RWPE2 (cell line): ENCODE measurements around the gene MRPS16.
A peak's percentile ranks its signal among the peaks of the same experiment; 100 is the strongest.

Experiments
- ATAC-seq: fragments of 200-7000 bp; cut with Tn5 transposase; 3 replicates; pipeline ENCODE4 v1.9.1; 2021; ENCODE audit warnings: low read depth
- DNase-seq: peaks from one replicate; pipeline ENCODE4 v3.0.0-alpha.2; 2020; ENCODE audit warnings: low spot score
- H3K27ac ChIP-seq: fragments of 450-650 bp; 2 replicates; pipeline ENCODE4 v1.5.1; 2017; ENCODE audit warnings: mild to moderate bottlenecking; ENCODE audit not compliant: poor library complexity, severe bottlenecking
- H3K27me3 ChIP-seq: fragments of 250-450 bp; sonication (Bioruptor Pico); 2 replicates; pipeline ENCODE4 v1.5.1; 2021; ENCODE audit warnings: mild to moderate bottlenecking, moderate library complexity; ENCODE audit not compliant: insufficient read depth, poor library complexity, severe bottlenecking
- H3K36me3 ChIP-seq: fragments of 250-450 bp; sonication (Bioruptor Pico); 2 replicates; pipeline ENCODE4 v1.5.1; 2020; ENCODE audit warnings: low read depth, mild to moderate bottlenecking, moderate library complexity
- H3K4me1 ChIP-seq: fragments of 250-450 bp; sonication (Bioruptor Pico); 2 replicates; pipeline ENCODE4 v1.5.1; 2021; ENCODE audit warnings: mild to moderate bottlenecking, moderate library complexity; ENCODE audit not compliant: insufficient read depth, poor library complexity, severe bottlenecking
- H3K4me3 ChIP-seq: fragments of 250-450 bp; sonication (Bioruptor Pico); 2 replicates; pipeline ENCODE4 v1.5.1; 2021; ENCODE audit warnings: mild to moderate bottlenecking, moderate library complexity; ENCODE audit not compliant: severe bottlenecking
- H3K9me3 ChIP-seq: fragments of 250-450 bp; sonication (Bioruptor Pico); 2 replicates; pipeline ENCODE4 v1.5.1; 2021; ENCODE audit warnings: mild to moderate bottlenecking, moderate library complexity; ENCODE audit not compliant: severe bottlenecking
- TF ChIP-seq, protein P1 (sequence below): fragments of 450-650 bp; IDR thresholded peaks from one replicate; pipeline ENCODE4 v1.5.1; 2017; ENCODE audit warnings: mild to moderate bottlenecking, moderate library complexity; ENCODE audit not compliant: poor library complexity, severe bottlenecking

Gene MRPS16

DNA sequence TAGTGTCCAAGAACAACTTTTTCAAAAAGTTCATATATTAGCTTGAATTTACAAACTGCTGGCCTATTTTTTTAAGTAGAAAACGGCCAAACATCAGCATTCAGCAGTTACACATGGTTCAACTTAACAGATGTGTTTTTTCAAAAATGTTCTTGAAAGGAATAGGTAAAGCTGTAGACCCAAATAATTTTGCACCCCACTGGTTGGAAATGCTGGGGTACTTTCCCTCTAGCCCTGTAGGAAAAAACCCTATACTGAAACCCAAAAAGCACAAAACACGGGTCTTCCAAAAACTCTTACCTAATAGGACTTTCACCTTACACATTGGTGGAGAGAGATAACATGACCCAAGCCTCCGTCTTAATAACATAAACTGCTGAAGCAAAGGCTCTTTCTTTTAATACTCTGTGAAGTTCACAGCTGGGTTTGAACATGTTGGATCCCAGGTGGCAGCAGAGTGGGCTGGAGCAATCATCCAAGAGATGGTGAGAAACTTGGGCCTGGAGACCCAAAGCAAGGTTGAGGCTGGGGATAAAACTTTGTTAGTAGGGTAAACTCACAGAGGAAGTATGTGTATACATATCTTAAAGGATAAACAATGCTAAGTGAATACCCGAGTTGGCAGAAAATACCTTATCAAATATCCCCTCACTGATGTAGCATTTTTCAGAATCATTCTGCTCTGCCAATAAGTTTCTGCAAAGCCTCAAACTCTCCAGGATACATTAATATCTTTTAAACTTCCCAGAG, 4.8 kb downstream of the MRPS16 start:
- peaks cover 79% of the 10 kb centered on the region for H3K36me3 ChIP-seq
- peaks cover 13% of the 10 kb centered on the region for H3K4me1 ChIP-seq
- TF ChIP-seq, protein P1, sequence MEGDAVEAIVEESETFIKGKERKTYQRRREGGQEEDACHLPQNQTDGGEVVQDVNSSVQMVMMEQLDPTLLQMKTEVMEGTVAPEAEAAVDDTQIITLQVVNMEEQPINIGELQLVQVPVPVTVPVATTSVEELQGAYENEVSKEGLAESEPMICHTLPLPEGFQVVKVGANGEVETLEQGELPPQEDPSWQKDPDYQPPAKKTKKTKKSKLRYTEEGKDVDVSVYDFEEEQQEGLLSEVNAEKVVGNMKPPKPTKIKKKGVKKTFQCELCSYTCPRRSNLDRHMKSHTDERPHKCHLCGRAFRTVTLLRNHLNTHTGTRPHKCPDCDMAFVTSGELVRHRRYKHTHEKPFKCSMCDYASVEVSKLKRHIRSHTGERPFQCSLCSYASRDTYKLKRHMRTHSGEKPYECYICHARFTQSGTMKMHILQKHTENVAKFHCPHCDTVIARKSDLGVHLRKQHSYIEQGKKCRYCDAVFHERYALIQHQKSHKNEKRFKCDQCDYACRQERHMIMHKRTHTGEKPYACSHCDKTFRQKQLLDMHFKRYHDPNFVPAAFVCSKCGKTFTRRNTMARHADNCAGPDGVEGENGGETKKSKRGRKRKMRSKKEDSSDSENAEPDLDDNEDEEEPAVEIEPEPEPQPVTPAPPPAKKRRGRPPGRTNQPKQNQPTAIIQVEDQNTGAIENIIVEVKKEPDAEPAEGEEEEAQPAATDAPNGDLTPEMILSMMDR: no peak
- H3K27me3 ChIP-seq: no peaks in the 10 kb centered on the region
- H3K4me3 ChIP-seq: peak overlapping the region; percentile 63
- no peaks in the 10 kb centered on the region for H3K9me3 ChIP-seq
- DNase-seq: no peak
- H3K27ac ChIP-seq: peak overlapping the region; percentile 80
- ATAC-seq: no peak

DNA sequence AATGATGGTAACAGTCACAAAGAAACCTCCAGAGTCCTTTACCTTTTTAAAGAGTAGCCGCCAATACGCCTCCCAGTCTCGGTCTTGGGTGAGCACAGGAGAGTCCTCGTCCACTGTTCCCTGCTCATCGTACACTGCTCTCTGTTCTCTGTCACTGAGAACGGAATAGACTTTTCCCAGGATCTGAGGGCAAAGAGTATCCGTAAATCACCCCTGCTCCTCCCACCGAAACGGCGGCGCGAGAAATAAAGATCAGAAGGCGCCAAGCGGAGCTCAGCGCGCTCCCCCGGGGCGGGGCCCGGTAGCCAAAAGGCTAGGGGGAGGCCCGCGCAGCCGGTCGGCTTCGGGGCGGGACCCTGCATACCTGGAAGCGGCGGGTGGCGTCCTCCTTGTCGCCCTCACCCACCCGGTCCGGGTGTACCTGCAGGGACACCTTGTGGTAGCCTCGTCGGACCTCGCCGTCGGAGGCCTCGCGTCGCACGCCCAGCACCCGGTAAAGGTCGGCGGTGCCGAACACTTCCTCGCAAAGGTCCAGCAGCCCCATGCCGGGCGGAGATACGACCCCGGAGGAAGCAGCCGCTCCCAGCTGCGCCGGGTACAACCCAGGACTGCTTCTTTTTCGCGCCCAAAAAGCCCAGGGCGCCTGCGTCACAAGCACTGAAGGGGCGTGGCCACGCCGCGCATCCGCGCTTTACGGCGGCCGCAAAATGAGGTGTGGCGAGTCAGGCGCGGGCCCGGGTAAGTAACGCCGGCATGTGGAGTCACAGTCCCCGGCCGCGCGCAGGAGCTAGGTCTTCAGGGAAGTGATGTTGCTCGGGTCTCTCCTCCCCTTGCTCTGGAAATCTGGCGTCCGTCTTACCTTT, 5.6 kb downstream of the MRPS16 start, which contains the start of gene DNAJC9:
Gene DNAJC9, minus strand, starts transcription at position 610 of the 863 bp plus-strand sequence. Its CDS starts 66 bp downstream, at position 544.
- ATAC-seq: peak; percentile 87
- DNase-seq: peak; percentile 93
- TF ChIP-seq, protein P1: no peak
- H3K9me3 ChIP-seq: no peaks in the 10 kb centered on the region
- peak within 1 kb of the TSS; percentile 63 for H3K4me3 ChIP-seq
- peaks cover 85% of the 10 kb centered on the region for H3K36me3 ChIP-seq
- H3K27ac ChIP-seq: peak within 1 kb of the TSS; percentile 80
- peaks cover 13% of the 10 kb centered on the region for H3K4me1 ChIP-seq
- no peaks in the 10 kb centered on the region for H3K27me3 ChIP-seq

DNA sequence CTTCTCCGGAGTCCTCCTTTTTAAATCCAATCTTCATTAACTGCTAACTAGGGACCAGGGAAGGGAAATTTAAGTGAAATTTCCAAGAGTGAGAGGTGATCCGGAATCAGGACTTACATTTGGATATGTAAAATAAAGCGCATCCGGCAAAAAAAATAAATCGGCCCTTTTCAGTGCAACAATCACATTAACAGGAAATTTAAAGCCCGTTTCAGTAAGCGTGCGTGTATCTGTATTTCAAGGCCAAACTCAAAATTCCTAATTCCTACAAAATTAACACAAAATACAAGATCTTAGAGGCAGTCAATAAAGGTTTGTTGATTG, 6.2 kb downstream of the MRPS16 start:
- no peaks in the 10 kb centered on the region for H3K27me3 ChIP-seq
- TF ChIP-seq, protein P1: no peak
- H3K27ac ChIP-seq: peak overlapping the region; percentile 80
- peak overlapping the region; percentile 63 for H3K4me3 ChIP-seq
- ATAC-seq (no peak), DNase-seq (no peak)
- no peaks in the 10 kb centered on the region for H3K9me3 ChIP-seq
- H3K36me3 ChIP-seq: peaks cover 85% of the 10 kb centered on the region
- peaks cover 10% of the 10 kb centered on the region for H3K4me1 ChIP-seq

DNA sequence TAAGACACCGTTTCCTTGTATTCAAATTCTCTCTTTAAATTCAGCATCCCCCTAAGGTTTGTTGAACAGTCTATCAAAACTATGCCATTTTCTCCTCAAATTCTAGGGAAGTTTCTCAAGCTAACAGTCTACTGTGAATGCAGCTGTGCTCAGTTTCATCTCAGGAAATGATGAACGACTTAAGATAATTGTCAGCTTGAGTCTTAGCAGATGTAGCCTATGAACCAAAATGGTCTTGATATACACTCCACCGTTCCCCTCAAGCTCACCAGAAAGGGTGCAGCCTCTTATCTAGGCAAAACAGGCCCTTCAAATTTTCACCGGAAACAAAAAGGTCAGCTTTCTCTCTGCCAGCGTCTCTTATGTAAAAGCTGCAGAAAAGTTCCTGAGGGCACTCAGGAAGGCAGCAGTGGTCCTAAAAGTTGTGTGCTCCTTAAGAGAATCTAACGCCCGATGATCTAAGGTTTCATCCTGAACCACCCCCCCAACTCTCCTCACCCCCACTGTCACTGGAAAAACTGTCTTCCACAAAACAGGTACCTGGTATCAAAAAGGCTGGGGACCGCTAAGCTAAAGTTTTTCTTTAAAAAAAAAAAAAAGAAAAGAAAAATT, 7.5 kb downstream of the MRPS16 start:
- no peak for DNase-seq
- TF ChIP-seq, protein P1: no peak
- peaks cover 9% of the 10 kb centered on the region for H3K4me1 ChIP-seq
- peaks cover 88% of the 10 kb centered on the region for H3K36me3 ChIP-seq
- H3K27me3 ChIP-seq: no peaks in the 10 kb centered on the region
- no peak for ATAC-seq
- H3K4me3 ChIP-seq: no peak overlapping the region
- no peak overlapping the region for H3K27ac ChIP-seq
- no peaks in the 10 kb centered on the region for H3K9me3 ChIP-seq
